Medulla oblongata (tissue), 1 donor: Measurements from ENCODE around the gene USP46.

Experiments used
- DNase-seq: peaks from one replicate; pipeline ENCODE4 v3.0.0-alpha.2; 2015; ENCODE audit errors: extremely low spot score

USP46 gene

GRCh38 chr4:52575406-52575805, 83.7 kb downstream of the USP46 start:
- no peak for DNase-seq

DNA sequence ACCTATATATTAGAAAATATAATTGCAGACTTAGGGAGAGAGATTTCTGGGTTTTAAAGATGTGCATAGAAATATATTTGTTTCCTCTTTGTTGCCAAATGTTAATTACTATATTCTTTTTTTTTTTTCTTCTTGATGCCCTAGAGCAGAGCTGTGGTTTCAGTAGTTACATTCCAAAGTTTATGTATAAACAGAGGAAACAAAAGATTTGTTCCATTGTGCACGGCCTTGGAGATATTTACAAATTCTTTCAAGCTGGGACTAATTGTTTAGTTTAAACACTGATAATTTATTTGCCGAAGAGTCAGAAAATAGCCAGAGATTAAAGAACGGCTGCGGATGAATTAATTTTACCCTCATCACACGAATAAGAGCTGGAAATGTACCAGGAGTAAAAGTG, 85.1 kb downstream of the USP46 start:
- no peak for DNase-seq

DNA sequence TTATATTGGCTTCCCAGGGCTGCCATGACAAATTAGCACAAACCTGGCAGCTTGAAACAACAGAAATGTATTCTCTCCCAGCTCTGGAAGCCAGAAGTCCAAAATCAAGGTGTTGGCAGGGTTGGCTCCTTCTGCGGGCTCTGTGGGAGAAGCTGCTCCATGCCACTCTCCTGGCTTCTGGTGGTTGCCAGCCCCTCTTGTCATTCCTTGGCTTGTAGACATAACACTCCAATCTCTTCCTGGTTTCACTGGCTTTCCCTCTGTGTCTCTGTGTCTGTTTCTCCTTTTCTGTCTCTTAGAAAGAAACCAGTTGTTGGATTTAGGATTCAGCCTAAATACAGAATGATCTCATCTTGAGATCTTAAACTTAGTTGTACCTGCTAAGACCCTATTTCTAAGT, 85.5 kb downstream of the USP46 start:
- no peak for DNase-seq

GRCh38 chr4:52572936-52573485, 86.1 kb downstream of the USP46 start:
- DNase-seq: no peak

- no peak for DNase-seq
Observed at GRCh38 chr4:52568351-52568750, 90.8 kb downstream of the USP46 start.

DNA sequence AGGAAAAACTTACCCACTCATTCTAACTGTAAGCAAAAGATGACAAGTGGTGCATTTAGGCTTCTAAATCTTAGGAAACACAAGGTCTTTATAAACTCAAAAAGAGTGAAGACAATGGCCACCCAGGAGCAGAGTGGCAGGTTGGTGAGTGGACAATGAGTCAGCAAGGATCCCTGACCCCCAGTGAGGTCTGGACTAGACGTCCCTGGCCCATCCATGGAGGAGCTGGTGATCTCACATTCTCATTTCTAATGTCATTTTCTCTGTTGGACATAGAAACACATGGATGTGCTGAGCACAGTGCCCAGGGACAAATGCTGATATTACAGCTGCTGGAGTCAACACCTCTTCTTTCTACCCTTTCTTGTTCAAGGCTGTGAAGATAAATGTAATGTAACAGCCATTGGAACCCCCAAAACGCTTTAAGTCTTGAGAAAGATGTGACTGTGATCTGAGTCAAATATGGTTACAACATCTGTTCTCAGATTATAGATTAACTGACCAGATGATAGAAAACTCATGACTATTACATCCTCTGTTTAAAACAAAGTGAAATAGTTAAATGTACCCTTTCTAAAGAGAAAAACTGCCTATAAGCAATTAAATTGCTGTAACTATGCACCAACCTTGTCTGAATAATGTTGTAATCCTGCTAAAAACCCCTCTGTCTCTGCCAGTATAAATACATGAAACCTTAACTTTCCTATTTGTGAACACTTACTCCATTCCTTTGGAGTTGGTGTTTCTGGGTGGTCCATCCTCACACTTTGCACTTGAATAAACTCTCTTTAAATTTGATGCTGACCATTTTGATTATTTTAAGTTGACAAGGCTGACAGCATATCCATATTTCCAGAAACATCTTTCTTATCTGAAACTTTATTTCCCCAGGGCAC, 92.7 kb downstream of the USP46 start:
- no peak for DNase-seq

DNA sequence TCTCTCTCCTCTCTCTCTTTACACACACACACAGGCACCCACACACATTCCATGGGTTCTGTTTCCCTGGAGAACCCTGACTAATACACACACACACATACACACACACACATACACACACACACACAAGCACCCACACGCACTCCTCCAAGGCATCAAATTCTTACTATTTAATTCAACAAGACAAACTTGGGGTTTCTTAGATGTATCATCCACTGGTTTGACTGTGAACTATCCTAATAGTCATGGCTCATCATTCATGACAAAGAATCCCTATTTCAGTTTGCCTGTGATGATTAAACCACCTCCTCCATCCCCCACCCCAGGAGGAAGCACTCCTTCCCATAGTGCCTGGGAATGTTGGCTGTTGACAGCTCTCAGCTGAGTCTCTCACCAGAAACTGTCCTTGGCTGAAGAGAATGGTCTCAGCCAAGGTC, 98.2 kb downstream of the USP46 start:
- no peak for DNase-seq

- no peak for DNase-seq
Observed at GRCh38 chr4:52555356-52555716, 103.8 kb downstream of the USP46 start.

DNA sequence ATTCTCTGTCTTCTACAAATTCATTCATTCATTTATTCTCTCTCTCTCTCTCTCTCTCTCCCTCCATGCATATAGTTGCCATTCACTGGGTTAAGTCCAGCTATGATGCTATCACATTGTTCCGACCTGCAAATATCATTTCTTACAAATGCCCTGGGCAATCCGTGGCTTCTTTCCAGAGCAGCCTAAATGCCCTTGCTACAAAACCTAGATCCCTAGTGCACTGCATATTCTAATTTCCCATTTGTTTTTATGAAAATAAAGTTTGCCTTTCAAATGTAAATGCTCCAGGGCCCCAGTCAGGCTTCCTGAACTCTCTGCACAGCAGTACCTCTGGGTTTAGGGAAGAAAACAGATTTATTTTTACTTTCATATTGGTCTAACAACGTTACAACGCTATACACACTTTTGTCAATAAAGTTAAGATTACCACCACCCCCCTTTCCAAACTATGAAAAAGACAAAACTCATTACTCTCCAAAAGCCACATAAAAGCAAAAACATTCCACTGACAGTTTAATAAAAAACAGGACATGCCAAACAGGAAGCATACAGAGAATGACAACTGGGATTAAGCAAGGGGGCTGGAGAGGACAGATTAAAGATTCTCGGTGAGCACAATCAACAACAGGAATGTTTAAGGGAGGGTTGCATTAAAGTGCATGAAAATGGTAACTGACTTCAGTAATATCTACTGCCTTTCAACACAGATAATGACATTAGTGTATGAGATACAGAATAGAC, 104.3 kb downstream of the USP46 start:
- DNase-seq: no peak

DNA sequence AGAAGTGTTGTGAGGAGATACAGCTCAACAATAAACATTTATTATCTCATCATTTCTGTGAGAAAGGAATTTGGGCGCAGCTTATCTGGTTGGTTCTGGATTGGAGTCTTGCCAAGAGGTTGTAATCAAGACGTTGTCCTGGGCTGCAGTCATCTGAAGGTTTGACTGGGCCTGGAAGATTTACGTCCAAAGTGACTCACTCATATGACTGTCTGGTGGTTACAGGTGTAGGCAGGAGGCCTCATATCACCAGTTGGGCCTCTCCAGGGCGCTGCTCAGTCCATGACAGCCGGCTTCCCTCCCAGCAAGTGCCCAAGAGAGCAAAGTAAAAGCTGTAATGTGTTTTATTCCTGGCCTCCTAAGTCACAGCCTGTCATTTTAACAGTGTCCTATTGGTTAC, 106.3 kb downstream of the USP46 start:
- no peak for DNase-seq

DNA sequence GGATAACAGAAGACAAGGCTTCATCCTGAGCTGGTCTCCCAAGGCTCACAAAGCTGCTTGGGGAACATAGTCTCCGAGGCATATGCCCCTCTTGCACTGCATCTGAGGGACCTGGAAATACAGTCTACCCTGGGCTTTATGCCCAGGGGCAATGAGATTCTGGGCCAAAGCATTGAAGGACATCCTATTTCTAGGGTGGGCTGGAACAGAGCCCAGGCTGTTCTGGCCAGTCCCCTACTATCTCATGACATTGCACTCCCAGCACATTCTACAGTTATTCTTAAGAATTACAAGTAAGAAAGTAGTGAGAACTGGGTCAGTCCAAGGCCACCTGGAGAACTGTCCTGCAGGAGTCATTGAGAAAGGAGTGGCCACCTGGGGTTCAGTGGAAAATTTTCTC, 107.6 kb downstream of the USP46 start:
- DNase-seq: peak; percentile 41

GRCh38 chr4:52550186-52550585, 108.9 kb downstream of the USP46 start:
- DNase-seq: no peak

- DNase-seq: no peak
Observed at GRCh38 chr4:52548818-52549570, 110.1 kb downstream of the USP46 start.

DNA sequence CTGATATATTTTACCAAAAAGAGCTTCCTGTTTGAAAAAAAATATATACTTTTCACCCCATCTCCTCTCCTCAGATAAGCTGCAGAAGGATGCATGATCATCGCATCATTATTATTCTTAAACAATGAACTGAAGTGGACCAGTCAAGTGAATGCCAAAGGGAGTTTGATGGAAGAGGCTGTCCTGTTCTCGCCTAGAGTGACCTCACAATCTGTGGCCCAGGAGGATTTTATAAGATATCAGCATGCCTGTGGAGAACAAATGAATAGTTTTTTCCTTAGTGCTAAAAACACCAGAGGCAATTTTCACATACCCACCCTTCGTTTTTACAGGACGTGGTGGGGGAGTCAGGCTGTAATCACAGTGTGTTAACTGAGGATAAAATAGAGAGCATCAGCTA, 112.7 kb downstream of the USP46 start:
- DNase-seq: no peak

GRCh38 chr4:52545099-52546069, 113.7 kb downstream of the USP46 start:
- peak; percentile 84 for DNase-seq
